ENCODE results near the gene MYO5B.

GRCh38 chr18:50083708-50084107, 111.2 kb downstream of the MYO5B start:
- TF ChIP-seq POLR2A (IDR thresholded peaks at IDR 0.05) (no peak), CTCF (IDR thresholded peaks at IDR 0.05) (no peak)
